NCI-H2029 treated with DMSO at 0.1 percent for 48 hours (cell line): ENCODE data around the gene IPO4.

Experiments used
- DNase-seq: peaks from one replicate; lab custom pipeline; 2025; lab: John Stamatoyannopoulos, UW

The IPO4 gene

DNA sequence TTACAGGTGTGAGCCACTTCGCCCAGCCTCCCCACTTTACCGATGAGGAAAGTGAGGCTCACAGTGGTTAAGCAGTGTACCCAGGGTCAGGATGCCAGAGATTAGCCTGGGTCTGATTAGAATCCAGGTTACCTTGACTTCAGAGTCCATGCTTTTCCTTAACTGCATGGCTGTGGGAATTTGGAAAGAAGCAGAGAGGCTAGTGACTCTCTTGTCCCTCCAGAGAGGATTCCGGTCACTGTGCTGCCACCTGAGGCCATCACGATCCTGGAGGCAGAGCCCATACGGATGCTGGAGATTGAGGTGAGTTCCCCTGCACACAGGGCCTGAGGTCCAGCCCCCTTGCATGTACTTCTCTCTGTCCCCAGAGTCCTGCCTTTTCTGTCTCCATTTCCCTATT, 12.0 kb downstream of the IPO4 start:
- no peak for DNase-seq

GRCh38 chr14:24172871-24173281, 15.7 kb downstream of the IPO4 start:
- no peak for DNase-seq

GRCh38 chr14:24172261-24172860, 16.3 kb downstream of the IPO4 start:
- DNase-seq, result no peak

GRCh38 chr14:24171422-24172260, 17.0 kb downstream of the IPO4 start, which contains the start of gene REC8:
TSS of gene REC8 (plus strand) at chr14:24172080. CDS start at chr14:24172553, 473 bp downstream.
- DNase-seq, result no peak

DNA sequence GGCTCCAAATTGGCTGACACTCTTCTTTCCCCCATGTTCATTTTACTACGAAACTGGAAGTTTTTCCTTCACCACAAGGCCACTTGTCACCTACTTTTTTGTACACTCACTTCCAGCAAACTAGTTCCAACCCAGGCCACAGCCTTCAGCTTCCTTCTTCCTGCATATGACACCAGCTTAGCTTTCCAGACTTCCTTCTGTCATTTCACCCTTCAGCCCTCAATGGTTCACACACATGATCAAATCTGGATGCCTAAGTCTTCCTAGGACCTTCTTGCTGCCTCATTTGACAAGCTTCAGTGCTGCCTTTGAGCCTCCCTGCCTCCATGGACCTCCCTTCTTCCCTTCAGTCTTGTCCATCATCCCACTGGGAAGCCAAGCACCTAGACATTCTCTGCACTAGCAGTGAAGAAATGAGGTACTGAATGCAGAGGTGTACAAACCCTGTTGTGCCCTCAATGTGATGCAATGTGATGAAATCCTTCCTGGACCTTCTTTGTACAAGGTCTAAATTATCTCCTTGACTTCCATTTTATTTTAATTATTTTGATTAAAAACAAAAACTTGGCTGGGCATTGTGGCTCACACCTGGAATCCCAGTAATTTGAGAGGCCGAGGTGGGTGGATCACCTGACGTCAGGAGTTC, 21.0 kb downstream of the IPO4 start:
- no peak for DNase-seq

GRCh38 chr14:24165785-24166184, 22.8 kb downstream of the IPO4 start:
- no peak for DNase-seq

DNA sequence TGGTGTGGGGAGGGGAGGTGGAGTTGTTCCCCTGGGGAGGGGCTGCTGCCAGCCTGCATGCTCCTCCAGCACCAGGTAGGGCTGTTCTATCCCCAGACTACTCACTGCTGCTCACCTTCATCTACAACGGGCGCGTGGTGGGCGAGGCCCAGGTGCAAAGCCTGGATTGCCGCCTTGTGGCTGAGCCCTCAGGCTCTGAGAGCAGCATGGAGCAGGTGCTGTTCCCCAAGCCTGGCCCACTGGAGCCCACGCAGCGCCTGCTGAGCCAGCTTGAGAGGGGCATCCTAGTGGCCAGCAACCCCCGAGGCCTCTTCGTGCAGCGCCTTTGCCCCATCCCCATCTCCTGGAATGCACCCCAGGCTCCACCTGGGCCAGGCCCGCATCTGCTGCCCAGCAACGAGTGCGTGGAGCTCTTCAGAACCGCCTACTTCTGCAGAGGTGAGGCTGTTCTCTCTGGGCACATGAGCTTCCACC, 24.1 kb downstream of the IPO4 start:
- no peak for DNase-seq

DNA sequence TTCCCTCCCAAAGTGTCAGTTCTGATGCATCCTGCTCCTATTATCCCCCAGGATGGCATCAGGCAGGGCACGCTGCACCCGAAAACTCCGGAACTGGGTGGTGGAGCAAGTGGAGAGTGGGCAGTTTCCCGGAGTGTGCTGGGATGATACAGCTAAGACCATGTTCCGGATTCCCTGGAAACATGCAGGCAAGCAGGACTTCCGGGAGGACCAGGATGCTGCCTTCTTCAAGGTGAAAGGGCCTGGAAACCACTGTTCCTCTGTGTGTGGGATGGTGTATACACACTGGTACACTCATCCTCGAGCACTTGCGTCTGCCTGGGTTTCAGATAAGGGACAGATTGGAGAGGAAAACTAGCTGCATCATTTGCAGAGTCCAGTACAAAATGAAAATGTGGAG, 26.5 kb downstream of the IPO4 start:
- no peak for DNase-seq

- DNase-seq, result peak; percentile 89
Observed at GRCh38 chr14:24160850-24161804, 27.5 kb downstream of the IPO4 start, which contains the start of gene IRF9. TSS of gene IRF9 (plus strand) at chr14:24161265. CDS start at chr14:24162145, 880 bp downstream.

DNA sequence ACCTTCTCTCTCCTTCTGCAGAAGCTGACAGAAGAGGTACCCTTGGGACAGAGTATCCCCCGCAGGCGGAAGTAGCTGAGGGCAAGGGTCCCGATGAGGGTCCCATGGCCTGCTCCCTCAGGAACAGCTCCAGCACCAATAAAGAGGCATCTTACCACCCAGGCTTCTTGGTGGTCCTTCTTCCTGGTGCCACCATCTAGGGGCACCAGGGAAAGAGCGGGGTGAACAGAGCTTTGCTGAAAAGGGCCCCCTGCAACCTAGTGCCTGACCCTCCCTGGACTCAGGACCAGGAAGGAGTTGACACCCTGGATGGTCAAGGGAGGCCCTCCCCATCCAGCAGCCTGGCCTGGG, 28.1 kb downstream of the IPO4 start:
- no peak for DNase-seq

DNA sequence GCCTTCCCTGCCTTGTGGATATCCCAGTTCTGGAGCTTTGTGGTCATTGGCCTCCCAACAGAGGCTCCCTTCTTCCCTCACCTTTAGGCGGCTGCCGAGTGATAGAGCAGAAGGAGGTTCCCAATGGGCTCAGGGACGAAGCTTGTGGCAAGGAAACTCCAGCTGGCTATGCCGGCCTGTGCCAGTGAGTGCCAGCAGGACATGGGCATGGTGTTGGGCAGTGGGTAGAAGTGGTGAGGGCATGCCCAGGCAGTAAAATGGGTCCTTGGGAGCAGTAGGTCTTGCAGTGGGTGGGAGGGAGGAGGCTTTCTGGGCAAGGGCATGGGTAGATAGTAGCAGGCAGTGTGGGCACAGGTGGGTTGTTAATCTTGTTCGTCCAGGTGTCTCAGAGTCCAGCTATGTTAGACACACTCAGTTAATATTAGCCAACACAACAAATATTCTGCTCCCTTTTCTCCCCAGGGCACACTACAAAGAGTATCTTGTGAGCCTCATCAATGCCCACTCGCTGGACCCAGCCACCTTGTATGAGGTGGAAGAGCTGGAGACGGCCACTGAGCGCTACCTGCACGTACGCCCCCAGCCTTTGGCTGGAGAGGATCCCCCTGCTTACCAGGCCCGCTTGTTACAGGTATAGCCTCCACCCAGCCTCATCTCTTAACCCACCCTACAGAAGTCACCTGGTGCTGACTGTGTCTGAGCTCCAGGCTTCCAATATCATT, 28.7 kb downstream of the IPO4 start:
- no peak for DNase-seq

- DNase-seq, result no peak
Observed at GRCh38 chr14:24157331-24157730, 31.3 kb downstream of the IPO4 start.

GRCh38 chr14:24156840-24157239, 31.8 kb downstream of the IPO4 start:
- DNase-seq, result no peak

GRCh38 chr14:24155100-24155499, 33.5 kb downstream of the IPO4 start:
- DNase-seq, result no peak

DNA sequence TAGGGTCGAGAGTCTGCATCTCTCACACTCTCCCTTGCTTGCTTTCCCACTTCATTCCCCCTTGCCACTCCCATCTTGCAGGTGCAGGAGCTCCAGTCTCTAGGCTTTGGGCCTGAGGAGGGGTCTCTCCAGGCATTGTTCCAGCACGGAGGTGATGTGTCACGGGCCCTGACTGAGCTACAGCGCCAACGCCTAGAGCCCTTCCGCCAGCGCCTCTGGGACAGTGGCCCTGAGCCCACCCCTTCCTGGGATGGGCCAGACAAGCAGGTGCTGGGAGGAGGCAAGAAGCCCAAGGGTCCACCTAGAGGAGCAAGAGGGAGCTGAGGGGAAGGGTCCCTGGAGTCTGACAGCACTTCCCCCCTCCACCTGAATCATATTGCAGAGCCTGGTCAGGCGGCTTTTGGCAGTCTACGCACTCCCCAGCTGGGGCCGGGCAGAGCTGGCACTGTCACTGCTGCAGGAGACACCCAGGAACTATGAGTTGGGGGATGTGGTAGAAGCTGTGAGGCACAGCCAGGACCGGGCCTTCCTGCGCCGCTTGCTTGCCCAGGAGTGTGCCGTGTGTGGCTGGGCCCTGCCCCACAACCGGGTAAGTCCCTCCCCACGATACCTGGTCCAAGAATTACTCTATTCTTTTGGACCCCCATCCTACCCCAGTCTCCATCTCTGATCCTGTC, 37.1 kb downstream of the IPO4 start:
- no peak for DNase-seq

GRCh38 chr14:24150993-24151392, 37.6 kb downstream of the IPO4 start:
- DNase-seq, result no peak

- no peak for DNase-seq
Observed at GRCh38 chr14:24150567-24150966, 38.0 kb downstream of the IPO4 start.

- DNase-seq, result no peak
Observed at GRCh38 chr14:24150061-24150460, 38.6 kb downstream of the IPO4 start.

GRCh38 chr14:24149302-24149969, 39.2 kb downstream of the IPO4 start:
- no peak for DNase-seq
